H1 (cell line): Measurements from ENCODE around the gene PDK2. TPM values are rescaled to one million over a fixed set of nuclear protein-coding genes. Genes with fewer than 3 reads are reported as not detected.

Experiments used
- CTCF ChIA-PET: fragments of 300-600 bp; sonication (Branson Sonifier 250); formaldehyde crosslinking; loops from one replicate; lab custom pipeline; 2021; ENCODE audit not compliant: partially characterized antibody; lab: Charles Lee
- POLR2A ChIA-PET: fragments of 300-600 bp; sonication (Branson Sonifier 250); formaldehyde crosslinking; loops from one replicate; lab custom pipeline; 2021; ENCODE audit warnings: inconsistent platforms; ENCODE audit not compliant: partially characterized antibody; lab: Charles Lee
- DNase-seq, 2 experiments: peaks; one replicate each; pipeline versions ENCODE4 v3.0.0 to v3.0.0-alpha.2; 2010 to 2022; ENCODE audit warnings: low spot score in 2 of 2, low read depth in 1 of 2, mixed read lengths in 1 of 2
- FAIRE-seq: peaks from 2 replicates; lab custom pipeline; 2011; peaks lifted over from hg19 to GRCh38; lab: Jason Lieb, UNC
- H2AFZ ChIP-seq: 2 replicates; pipeline ENCODE4 v1.8.1; 2012; ENCODE audit warnings: low read length, inconsistent platforms
- H2AK5ac ChIP-seq: 2 replicates; pipeline ENCODE4 v1.6.1; 2013; ENCODE audit warnings: low read depth, low read length
- H2BK120ac ChIP-seq: replicated peaks from 2 replicates; pipeline ENCODE3; 2013; ENCODE audit warnings: low read depth, low read length, inconsistent platforms
- H2BK12ac ChIP-seq: 2 replicates; pipeline ENCODE4 v1.6.1; 2013; ENCODE audit warnings: low read depth, low read length
- H2BK15ac ChIP-seq: 2 replicates; pipeline ENCODE4 v1.6.1; 2013; ENCODE audit warnings: low read length
- H2BK20ac ChIP-seq: 2 replicates; pipeline ENCODE4 v1.6.1; 2013; ENCODE audit warnings: low read length
- H2BK5ac ChIP-seq: 2 replicates; pipeline ENCODE4 v1.6.1; 2013; ENCODE audit warnings: low read depth, low read length
- H3K14ac ChIP-seq: 2 replicates; pipeline ENCODE4 v1.6.1; 2013; ENCODE audit warnings: inconsistent platforms; ENCODE audit not compliant: insufficient read length
- H3K18ac ChIP-seq: 2 replicates; pipeline ENCODE4 v1.6.1; 2013; ENCODE audit warnings: low read length; ENCODE audit errors: extremely low read depth
- H3K23ac ChIP-seq: 2 replicates; pipeline ENCODE4 v1.6.1; 2013; ENCODE audit warnings: inconsistent platforms; ENCODE audit not compliant: insufficient read length
- H3K23me2 ChIP-seq: 2 replicates; pipeline ENCODE4 v1.6.1; 2013; ENCODE audit warnings: low read depth, low read length
- H3K27ac ChIP-seq: 2 replicates; pipeline ENCODE4 v1.6.1; 2011; ENCODE audit warnings: low read depth, low read length, inconsistent platforms
- H3K27me3 ChIP-seq, 4 experiments: replicated peaks in 1 of 4; 1 replicate in 1 of 4; 2 replicates in 3 of 4; pipeline versions ENCODE4 v1.6.1 to v1.8.1; 2011 to 2013; ENCODE audit warnings: low read length in 3 of 4, mild to moderate bottlenecking in 3 of 4, inconsistent platforms in 2 of 4, mixed read lengths in 2 of 4, moderate library complexity in 1 of 4; ENCODE audit not compliant: control insufficient read depth in 3 of 4, insufficient read depth in 3 of 4; ENCODE audit errors: extremely low read depth in 1 of 4
- H3K36me3 ChIP-seq, 4 experiments: 2 replicates each; pipeline versions ENCODE4 v1.6.1 to v1.8.1; 2011 to 2013; ENCODE audit warnings: mild to moderate bottlenecking in 4 of 4, low read length in 3 of 4, moderate library complexity in 2 of 4, control low read depth in 1 of 4, inconsistent platforms in 1 of 4; ENCODE audit not compliant: insufficient read depth in 4 of 4, control insufficient read depth in 2 of 4
- H3K4ac ChIP-seq: replicated peaks from 2 replicates; pipeline ENCODE3; 2013; ENCODE audit warnings: low read length, low read depth, mixed read lengths, inconsistent platforms; ENCODE audit not compliant: insufficient read length
- H3K4me1 ChIP-seq, 4 experiments: replicated peaks in 1 of 4; 1 replicate in 1 of 4; 2 replicates in 3 of 4; pipeline versions ENCODE4 v1.6.1 to v1.8.1; 2011 to 2013; ENCODE audit warnings: low read length in 3 of 4, inconsistent platforms in 2 of 4, mixed read lengths in 1 of 4; ENCODE audit not compliant: insufficient read depth in 4 of 4, control insufficient read depth in 3 of 4
- H3K4me2 ChIP-seq, 2 experiments: 2 replicates each; pipeline versions ENCODE4 v1.6.1 to v1.8.1; 2011 to 2013; ENCODE audit warnings: low read depth in 2 of 2, low read length in 2 of 2, control low read depth in 1 of 2, inconsistent platforms in 1 of 2, mild to moderate bottlenecking in 1 of 2; ENCODE audit not compliant: insufficient read depth in 1 of 2
- H3K4me3 ChIP-seq, 4 experiments: fragments of 200-600, 300-600 bp in 1 of 4; sonication (generic), shearing (Covaris generic), sonication (Bioruptor Twin) in 1 of 4; 2 replicates each; pipeline versions ENCODE4 v1.5.1 to v1.8.1; 2011 to 2016; ENCODE audit warnings: low read length in 4 of 4, low read depth in 3 of 4, control low read depth in 2 of 4, inconsistent platforms in 2 of 4, mild to moderate bottlenecking in 2 of 4, mixed read lengths in 1 of 4, moderate library complexity in 1 of 4; ENCODE audit not compliant: insufficient read depth in 2 of 4; ENCODE audit errors: extremely low read depth in 1 of 4
- H3K56ac ChIP-seq: replicated peaks from 2 replicates; pipeline ENCODE3; 2013; ENCODE audit warnings: low read depth, mild to moderate bottlenecking, mixed read lengths, low read length, inconsistent platforms; ENCODE audit not compliant: insufficient read length
- H3K79me1 ChIP-seq: 2 replicates; pipeline ENCODE4 v1.6.1; 2013; ENCODE audit warnings: low read depth, low read length, control low read depth
- H3K79me2 ChIP-seq, 2 experiments: 2 replicates each; pipeline versions ENCODE4 v1.6.1 to v1.8.1; 2012 to 2013; ENCODE audit warnings: low read length in 2 of 2, mild to moderate bottlenecking in 2 of 2, inconsistent platforms in 1 of 2; ENCODE audit not compliant: insufficient read depth in 2 of 2, control insufficient read depth in 1 of 2
- H3K9ac ChIP-seq, 4 experiments: replicated peaks in 1 of 4; 1 replicate in 1 of 4; 2 replicates in 3 of 4; pipeline versions ENCODE4 v1.6.1 to v1.8.1; 2011 to 2013; ENCODE audit warnings: low read depth in 3 of 4, low read length in 3 of 4, control low read depth in 2 of 4, mild to moderate bottlenecking in 2 of 4, moderate library complexity in 2 of 4, inconsistent platforms in 1 of 4; ENCODE audit errors: extremely low read depth in 1 of 4
- H3K9me3 ChIP-seq, 2 experiments: 2 replicates each; pipeline versions ENCODE4 v1.6.1 to v1.8.1; 2012 to 2013; ENCODE audit warnings: mild to moderate bottlenecking in 2 of 2, moderate library complexity in 2 of 2, control low read depth in 1 of 2, inconsistent platforms in 1 of 2, low read depth in 1 of 2, low read length in 1 of 2, mixed read lengths in 1 of 2; ENCODE audit not compliant: insufficient read depth in 2 of 2
- H4K20me1 ChIP-seq, 2 experiments: replicated peaks in 1 of 2; 2 replicates each; pipeline versions ENCODE3 to v1.8.1; 2011 to 2013; ENCODE audit warnings: inconsistent platforms in 2 of 2, low read length in 2 of 2, mild to moderate bottlenecking in 1 of 2; ENCODE audit not compliant: insufficient read depth in 2 of 2, control insufficient read depth in 1 of 2
- H4K5ac ChIP-seq: 2 replicates; pipeline ENCODE4 v1.6.1; 2013; ENCODE audit warnings: low read length, low read depth, mixed read lengths, inconsistent platforms; ENCODE audit not compliant: insufficient read length
- H4K8ac ChIP-seq: 2 replicates; pipeline ENCODE4 v1.8.0; 2013; ENCODE audit warnings: mild to moderate bottlenecking, moderate library complexity, low read length, inconsistent platforms; ENCODE audit not compliant: insufficient read depth; ENCODE audit errors: extremely low read depth
- H4K91ac ChIP-seq: replicated peaks from 2 replicates; pipeline ENCODE3; 2013; ENCODE audit warnings: low read length, mixed read lengths, inconsistent platforms; ENCODE audit not compliant: insufficient read length
- CEBPB ChIP-seq: IDR thresholded peaks from 2 replicates; pipeline ENCODE4 v1.6.1; 2012; ENCODE audit warnings: low read depth, low read length
- CTBP2 ChIP-seq: IDR thresholded peaks from 2 replicates; pipeline ENCODE4 v1.7.0; 2011; ENCODE audit warnings: borderline replicate concordance, mild to moderate bottlenecking, moderate library complexity, mixed read lengths, low read length; ENCODE audit not compliant: insufficient read depth, insufficient read length
- HDAC6 ChIP-seq: IDR thresholded peaks from one replicate; pipeline ENCODE4 v1.7.1; 2012; ENCODE audit warnings: low read depth, mild to moderate bottlenecking, inconsistent platforms, low read length, moderate library complexity
- NANOG ChIP-seq: IDR thresholded peaks from 2 replicates; pipeline ENCODE4 v1.6.1; 2011; ENCODE audit warnings: low read length, low read depth, mild to moderate bottlenecking, inconsistent platforms; ENCODE audit not compliant: insufficient read depth, poor library complexity, severe bottlenecking
- RNF2 ChIP-seq: fragments of 200-900, 300-1000 bp; sonication (generic); IDR thresholded peaks from 2 replicates; pipeline ENCODE4 v1.7.1; 2016; ENCODE audit warnings: borderline replicate concordance, low read depth, mild to moderate bottlenecking, antibody characterized with exemption, low read length; ENCODE audit not compliant: poor library complexity, severe bottlenecking; ENCODE audit errors: missing control alignments
- RXRA ChIP-seq: IDR thresholded peaks from 2 replicates; pipeline ENCODE4 v1.6.1; 2011; ENCODE audit warnings: low read depth, mild to moderate bottlenecking, low read length, moderate library complexity; ENCODE audit not compliant: insufficient read depth
- TEAD4 ChIP-seq: IDR thresholded peaks from 2 replicates; pipeline ENCODE4 v1.6.1; 2012; ENCODE audit warnings: low read depth, low read length, inconsistent platforms, mixed read lengths
- WGBS, 2 experiments: shearing (Covaris generic) in 1 of 2; methylation state at CpG; one replicate each; pipeline versions ENCODE4 v1.1.6 to v1.1.7; 2013 to 2015; ENCODE audit warnings: low lambda C conversion rate in 2 of 2, mixed read lengths in 2 of 2, inconsistent platforms in 1 of 2, low coverage in 1 of 2, missing lambda C conversion rate in 1 of 2; ENCODE audit not compliant: insufficient replicate concordance in 2 of 2, insufficient coverage in 1 of 2, insufficient read length in 1 of 2; ENCODE audit errors: extremely low coverage in 1 of 2, missing lambda C conversion rate in 1 of 2; 5-methylcytosine and 5-hydroxymethylcytosine counted together
- polyA plus RNA-seq, 7 experiments: library from polyadenylated mRNA; depleted of rRNA in 3 of 7; stranded (reverse) in 5 of 7; unstranded in 2 of 7; fragments of >200 nt in 5 of 7; fragments of 200-250 nt in 2 of 7; gene quantifications; 1 replicate in 5 of 7; 2 replicates in 1 of 7; 4 replicates in 1 of 7; pipeline versions ENCODE4 v1.2.1 to v1.2.3, GENCODE V29; 2011 to 2013; ENCODE audit warnings: missing spikeins in 2 of 7, mixed read lengths in 2 of 7
- total RNA-seq: library from RNA; stranded (reverse); fragmentation: NEBNext Ultra II Directional; extraction: Animal tissue kit (Norgen Biotek cat#: 25700); gene quantifications from 2 replicates; pipeline ENCODE4 v1.2.1, GENCODE V29; 2021

Gene PDK2
- total and polyA plus RNA-seq, 2 of the 8 experiments (the other 6 are each of a cell fraction or from before 2014, with no cell fraction given), result 18.3 to 121 TPM

GRCh38 chr17:50065056-50065455 is 30.1 kb upstream of the PDK2 start:
- Histone ChIP-seq H4K91ac (no peak overlapping the region), H4K20me1 (peaks cover 0 to 2% of the 10 kb centered on the region in 2 experiments), H4K5ac (no peak overlapping the region), H2BK12ac (no peak overlapping the region), H3K9ac (no peak overlapping the region), H3K4me2 (no peak overlapping the region), H3K4ac (no peak overlapping the region), H3K23me2 (no peaks in the 10 kb centered on the region), H3K79me1 (peaks cover 2% of the 10 kb centered on the region; the same call in 1 of the 2 replicates), H3K4me3 (no peak overlapping the region), H3K4me1 (peaks cover 0 to 7% (median 2%) of the 10 kb centered on the region in 4 experiments; a peak in 5 of 7 replicates), H2BK15ac (no peak overlapping the region), H2BK120ac (no peak overlapping the region), H2BK5ac (no peak overlapping the region), H3K27me3 (no peaks in the 10 kb centered on the region), H3K23ac (no peak overlapping the region), H3K56ac (no peak overlapping the region), H2AFZ (no peak overlapping the region), H4K8ac (no peak overlapping the region), H3K9me3 (no peaks in the 10 kb centered on the region), H3K18ac (no peak overlapping the region), H3K79me2 (no peaks in the 10 kb centered on the region), H3K36me3 (no peaks in the 10 kb centered on the region), H2AK5ac (no peak overlapping the region), H3K14ac (no peak overlapping the region), H2BK20ac (no peak overlapping the region), H3K27ac (no peak overlapping the region)
- 82% methylated on average over 3 of the region's 3 CpGs; no CpG with 5 or more reads in 1 of the 2 experiments for WGBS, 2 experiments
- no peak for FAIRE-seq
- ChIA-PET POLR2A (interaction anchor here (0.6 to 1.2 kb wide), 2 partner anchors 9 to 12 kb away, joined by 3 to 4 read pairs; partner anchors contain the start of gene ITGA3), CTCF (interaction anchor here (0.9 to 14.6 kb wide), 7 partner anchors 9 to 68 kb away, joined by 3 to 169 read pairs (median 4); partner anchors contain the start of gene ITGA3)
- TF ChIP-seq HDAC6, result no peak
- no peak for TF ChIP-seq NANOG
- TF ChIP-seq CTBP2, result no peak
- no peak for TF ChIP-seq CEBPB
- TF ChIP-seq RNF2, result no peak
- no peak for TF ChIP-seq TEAD4
- TF ChIP-seq RXRA, result no peak
- no peak for DNase-seq
